22Rv1 (cell line): Measurements from ENCODE around the gene MAP3K3.

ENCODE experiments used
- ZFX ChIP-seq: fragments of 450-650 bp; IDR thresholded peaks from 2 replicates; pipeline ENCODE4 v1.6.1; 2017; ENCODE audit warnings: antibody characterized with exemption, borderline replicate concordance
- TF ChIP-seq, protein P1 (sequence below): fragments of 450-650 bp; IDR thresholded peaks from 2 replicates; pipeline ENCODE4 v1.5.1; 2017; ENCODE audit warnings: mild to moderate bottlenecking

DNA sequence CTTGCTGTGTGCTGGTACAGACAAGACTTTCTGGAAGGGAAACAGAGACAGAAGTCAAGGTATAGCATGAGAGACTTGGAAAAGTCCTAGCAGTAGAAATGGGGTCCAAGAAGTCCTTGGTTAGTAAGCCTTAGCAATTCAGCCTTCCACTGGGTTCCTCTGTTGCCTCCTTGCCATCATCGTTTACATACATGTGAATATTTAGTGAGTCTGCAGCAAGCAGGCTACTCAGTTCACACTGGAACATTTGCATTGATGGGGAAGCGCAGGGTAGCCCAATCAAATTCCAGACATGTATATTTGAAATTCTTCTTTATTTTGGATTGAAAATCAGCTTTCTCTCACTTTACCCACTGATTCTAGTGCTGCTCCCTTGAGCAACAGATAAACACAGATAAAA, 50.6 kb downstream of the MAP3K3 start:
- TF ChIP-seq, protein P1, sequence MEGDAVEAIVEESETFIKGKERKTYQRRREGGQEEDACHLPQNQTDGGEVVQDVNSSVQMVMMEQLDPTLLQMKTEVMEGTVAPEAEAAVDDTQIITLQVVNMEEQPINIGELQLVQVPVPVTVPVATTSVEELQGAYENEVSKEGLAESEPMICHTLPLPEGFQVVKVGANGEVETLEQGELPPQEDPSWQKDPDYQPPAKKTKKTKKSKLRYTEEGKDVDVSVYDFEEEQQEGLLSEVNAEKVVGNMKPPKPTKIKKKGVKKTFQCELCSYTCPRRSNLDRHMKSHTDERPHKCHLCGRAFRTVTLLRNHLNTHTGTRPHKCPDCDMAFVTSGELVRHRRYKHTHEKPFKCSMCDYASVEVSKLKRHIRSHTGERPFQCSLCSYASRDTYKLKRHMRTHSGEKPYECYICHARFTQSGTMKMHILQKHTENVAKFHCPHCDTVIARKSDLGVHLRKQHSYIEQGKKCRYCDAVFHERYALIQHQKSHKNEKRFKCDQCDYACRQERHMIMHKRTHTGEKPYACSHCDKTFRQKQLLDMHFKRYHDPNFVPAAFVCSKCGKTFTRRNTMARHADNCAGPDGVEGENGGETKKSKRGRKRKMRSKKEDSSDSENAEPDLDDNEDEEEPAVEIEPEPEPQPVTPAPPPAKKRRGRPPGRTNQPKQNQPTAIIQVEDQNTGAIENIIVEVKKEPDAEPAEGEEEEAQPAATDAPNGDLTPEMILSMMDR: no peak
- no peak for TF ChIP-seq ZFX
